ENCODE measurements around the gene NEGR1.

The NEGR1 gene

DNA sequence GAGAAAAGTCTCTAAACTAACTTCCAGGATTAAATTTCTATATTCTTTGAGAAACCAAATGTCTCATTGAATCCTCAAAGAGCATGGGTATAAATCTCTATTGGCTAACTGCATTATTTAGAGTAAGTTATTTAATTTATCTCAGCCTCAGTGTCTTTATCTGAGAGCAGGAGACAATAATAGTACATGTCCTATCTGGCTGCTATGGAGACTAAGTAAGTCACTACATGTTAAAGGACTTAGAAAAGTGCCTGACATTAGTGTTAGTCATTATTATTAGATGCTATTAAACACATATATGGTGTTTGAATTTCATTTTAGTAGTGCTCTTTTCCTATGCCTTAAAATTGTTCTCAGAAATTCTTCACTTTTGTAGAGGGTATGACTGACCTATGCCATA, 505.2 kb downstream of the NEGR1 start:
- TF ChIP-seq, protein P1, sequence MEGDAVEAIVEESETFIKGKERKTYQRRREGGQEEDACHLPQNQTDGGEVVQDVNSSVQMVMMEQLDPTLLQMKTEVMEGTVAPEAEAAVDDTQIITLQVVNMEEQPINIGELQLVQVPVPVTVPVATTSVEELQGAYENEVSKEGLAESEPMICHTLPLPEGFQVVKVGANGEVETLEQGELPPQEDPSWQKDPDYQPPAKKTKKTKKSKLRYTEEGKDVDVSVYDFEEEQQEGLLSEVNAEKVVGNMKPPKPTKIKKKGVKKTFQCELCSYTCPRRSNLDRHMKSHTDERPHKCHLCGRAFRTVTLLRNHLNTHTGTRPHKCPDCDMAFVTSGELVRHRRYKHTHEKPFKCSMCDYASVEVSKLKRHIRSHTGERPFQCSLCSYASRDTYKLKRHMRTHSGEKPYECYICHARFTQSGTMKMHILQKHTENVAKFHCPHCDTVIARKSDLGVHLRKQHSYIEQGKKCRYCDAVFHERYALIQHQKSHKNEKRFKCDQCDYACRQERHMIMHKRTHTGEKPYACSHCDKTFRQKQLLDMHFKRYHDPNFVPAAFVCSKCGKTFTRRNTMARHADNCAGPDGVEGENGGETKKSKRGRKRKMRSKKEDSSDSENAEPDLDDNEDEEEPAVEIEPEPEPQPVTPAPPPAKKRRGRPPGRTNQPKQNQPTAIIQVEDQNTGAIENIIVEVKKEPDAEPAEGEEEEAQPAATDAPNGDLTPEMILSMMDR (IDR thresholded peaks at IDR 0.05; ENCODE audit: low read depth, low read length): no peak
- Histone ChIP-seq H3K4me3 (ENCODE audit: low read depth, low read length) (no peak overlapping the region), H3K27me3 (ENCODE audit: insufficient read depth, low read depth, severe bottlenecking) (no peaks in the 10 kb centered on the region), H3K9me3 (ENCODE audit: severe bottlenecking) (no peaks in the 10 kb centered on the region), H3K27ac (no peak overlapping the region), H3K36me3 (no peaks in the 10 kb centered on the region)
- no peak for DNase-seq

DNA sequence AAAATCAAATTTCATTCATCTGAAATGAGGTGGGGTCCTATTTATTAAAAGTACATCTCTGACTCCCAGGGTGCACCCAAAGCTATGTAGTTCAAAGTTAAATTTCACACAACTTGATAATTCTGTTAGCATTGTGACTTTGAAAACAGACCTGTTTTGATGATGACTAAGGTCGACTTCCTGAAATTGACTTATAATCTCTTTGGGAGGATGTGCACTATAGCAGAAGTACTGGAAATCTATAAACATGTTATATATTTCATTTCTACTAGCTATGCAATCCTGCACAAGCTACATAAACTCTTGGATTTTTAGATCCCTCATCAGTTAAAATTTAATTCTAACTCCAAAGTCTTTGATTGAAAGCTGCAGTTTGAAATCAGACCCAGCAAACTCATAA, 507.6 kb downstream of the NEGR1 start:
- no peak overlapping the region for H3K27ac ChIP-seq
- no peaks in the 10 kb centered on the region for H3K27me3 ChIP-seq (ENCODE audit: insufficient read depth, low read depth, severe bottlenecking)
- no peak overlapping the region for H3K4me3 ChIP-seq (ENCODE audit: low read depth, low read length)
- H3K9me3 ChIP-seq (ENCODE audit: severe bottlenecking): no peaks in the 10 kb centered on the region
- DNase-seq: no peak
- H3K36me3 ChIP-seq: no peaks in the 10 kb centered on the region
- TF ChIP-seq, protein P1 (IDR thresholded peaks at IDR 0.05; ENCODE audit: low read depth, low read length): no peak

DNA sequence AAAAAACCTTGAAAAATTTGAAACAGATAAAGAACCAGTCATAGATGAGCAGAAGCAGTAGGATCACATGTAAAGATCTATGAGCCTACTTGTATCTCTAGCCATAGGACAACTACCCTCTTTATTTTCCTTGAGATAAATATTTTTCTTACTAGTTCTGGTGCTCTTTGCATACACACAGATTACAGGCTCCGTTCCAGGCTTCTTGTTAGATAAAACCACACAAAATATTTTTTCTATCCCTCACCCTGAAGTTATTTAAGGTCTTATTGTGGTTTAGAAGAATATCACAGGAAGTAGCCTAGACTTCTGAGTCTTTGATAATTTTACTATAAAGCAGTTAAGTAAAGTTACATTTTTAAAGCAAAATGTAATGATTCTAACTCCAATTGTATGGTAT, 512.2 kb downstream of the NEGR1 start:
- H3K4me3 ChIP-seq (ENCODE audit: low read depth, low read length): no peak overlapping the region
- TF ChIP-seq, protein P1 (IDR thresholded peaks at IDR 0.05; ENCODE audit: low read depth, low read length): no peak
- no peaks in the 10 kb centered on the region for H3K9me3 ChIP-seq (ENCODE audit: severe bottlenecking)
- no peak for DNase-seq
- H3K27me3 ChIP-seq (ENCODE audit: insufficient read depth, low read depth, severe bottlenecking): no peaks in the 10 kb centered on the region
- no peaks in the 10 kb centered on the region for H3K36me3 ChIP-seq
- H3K27ac ChIP-seq: no peak overlapping the region

DNA sequence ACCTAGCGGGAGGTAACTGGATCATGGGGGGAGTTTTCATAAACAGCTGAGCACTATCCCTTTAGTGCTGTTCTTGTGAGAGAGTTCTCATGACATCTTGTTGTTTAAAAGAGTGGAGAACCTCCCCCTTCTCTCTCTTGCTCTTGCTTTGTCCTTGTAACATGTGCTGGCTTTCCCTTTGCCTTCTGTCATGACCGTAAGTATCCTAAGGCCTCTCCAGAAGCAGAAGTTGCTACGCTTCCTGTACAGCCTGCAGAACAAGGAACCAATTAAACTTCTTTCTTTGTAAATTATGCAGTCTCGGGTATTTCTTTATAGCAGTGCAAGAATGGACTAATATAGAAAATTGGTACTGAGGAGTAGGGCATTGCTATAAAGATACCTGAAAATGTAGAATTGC, 515.6 kb downstream of the NEGR1 start:
- no peak overlapping the region for H3K27ac ChIP-seq
- DNase-seq: no peak
- H3K36me3 ChIP-seq: no peaks in the 10 kb centered on the region
- H3K4me3 ChIP-seq (ENCODE audit: low read depth, low read length): no peak overlapping the region
- no peaks in the 10 kb centered on the region for H3K9me3 ChIP-seq (ENCODE audit: severe bottlenecking)
- TF ChIP-seq, protein P1 (IDR thresholded peaks at IDR 0.05; ENCODE audit: low read depth, low read length): no peak
- no peaks in the 10 kb centered on the region for H3K27me3 ChIP-seq (ENCODE audit: insufficient read depth, low read depth, severe bottlenecking)

DNA sequence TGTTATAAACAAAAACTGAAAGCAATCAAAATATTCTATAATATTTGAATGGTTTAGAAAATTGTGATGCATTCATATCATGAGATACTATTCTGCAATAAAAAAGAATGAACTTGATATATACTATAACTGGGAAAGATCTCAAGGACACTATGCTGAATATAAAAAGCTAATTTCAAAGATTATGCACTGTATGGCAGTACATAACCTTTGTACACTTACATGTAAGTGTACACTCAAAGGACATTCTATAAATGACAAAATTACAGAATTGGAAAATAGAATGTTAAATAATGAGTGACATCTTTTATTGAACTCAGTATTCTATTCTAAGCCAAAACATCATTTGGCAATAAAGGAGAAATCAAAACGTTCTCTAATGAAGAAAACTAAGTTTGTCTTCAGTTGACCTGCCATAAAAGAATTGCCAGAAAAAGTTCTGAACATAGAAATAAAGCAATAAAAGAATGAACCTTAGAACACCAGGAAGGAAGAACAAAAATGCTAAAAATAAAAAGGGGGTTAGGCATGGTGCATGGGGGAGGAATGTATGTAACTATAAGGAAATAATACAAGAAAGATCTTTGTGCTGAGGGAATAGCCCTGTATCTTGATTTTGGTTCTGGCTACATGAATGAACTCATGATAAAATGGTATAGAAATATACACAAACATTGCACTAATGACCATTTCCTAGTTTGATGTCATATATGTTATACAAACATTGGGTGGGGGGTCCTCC, 519.7 kb downstream of the NEGR1 start:
- H3K4me3 ChIP-seq (ENCODE audit: low read depth, low read length): no peak overlapping the region
- H3K27me3 ChIP-seq (ENCODE audit: insufficient read depth, low read depth, severe bottlenecking): no peaks in the 10 kb centered on the region
- DNase-seq: no peak
- no peaks in the 10 kb centered on the region for H3K9me3 ChIP-seq (ENCODE audit: severe bottlenecking)
- no peaks in the 10 kb centered on the region for H3K36me3 ChIP-seq
- H3K27ac ChIP-seq: no peak overlapping the region
- TF ChIP-seq, protein P1 (IDR thresholded peaks at IDR 0.05; ENCODE audit: low read depth, low read length): no peak

DNA sequence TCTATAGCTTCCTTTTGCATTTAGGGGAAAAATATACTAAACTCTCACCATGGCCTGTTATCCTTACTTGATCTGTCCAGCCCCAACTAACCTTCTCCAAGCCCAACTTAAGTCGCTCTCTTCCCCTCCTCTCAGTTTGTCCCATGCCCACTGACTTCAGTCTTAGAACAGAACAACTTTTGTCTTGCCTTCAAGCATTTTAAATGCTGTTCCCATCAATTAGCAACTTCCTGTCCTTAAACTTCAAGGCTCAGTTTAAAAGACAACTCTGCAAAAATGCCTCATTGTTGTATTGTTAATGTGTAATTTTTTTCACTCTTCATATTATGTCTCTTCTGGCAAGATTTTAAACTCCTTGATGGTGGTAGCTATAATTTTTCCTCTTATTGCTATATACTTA, 526.9 kb downstream of the NEGR1 start:
- DNase-seq: no peak
- Histone ChIP-seq H3K4me3 (ENCODE audit: low read depth, low read length) (no peak overlapping the region), H3K9me3 (ENCODE audit: severe bottlenecking) (no peaks in the 10 kb centered on the region), H3K27me3 (ENCODE audit: insufficient read depth, low read depth, severe bottlenecking) (no peaks in the 10 kb centered on the region), H3K36me3 (no peaks in the 10 kb centered on the region), H3K27ac (no peak overlapping the region)
- TF ChIP-seq, protein P1 (IDR thresholded peaks at IDR 0.05; ENCODE audit: low read depth, low read length): no peak

Measured in WERI-Rb-1 (cell line).